ENCODE measurements around the gene MRPL37.
A peak's percentile ranks its signal among the peaks of the same experiment; 100 is the strongest.

DNA sequence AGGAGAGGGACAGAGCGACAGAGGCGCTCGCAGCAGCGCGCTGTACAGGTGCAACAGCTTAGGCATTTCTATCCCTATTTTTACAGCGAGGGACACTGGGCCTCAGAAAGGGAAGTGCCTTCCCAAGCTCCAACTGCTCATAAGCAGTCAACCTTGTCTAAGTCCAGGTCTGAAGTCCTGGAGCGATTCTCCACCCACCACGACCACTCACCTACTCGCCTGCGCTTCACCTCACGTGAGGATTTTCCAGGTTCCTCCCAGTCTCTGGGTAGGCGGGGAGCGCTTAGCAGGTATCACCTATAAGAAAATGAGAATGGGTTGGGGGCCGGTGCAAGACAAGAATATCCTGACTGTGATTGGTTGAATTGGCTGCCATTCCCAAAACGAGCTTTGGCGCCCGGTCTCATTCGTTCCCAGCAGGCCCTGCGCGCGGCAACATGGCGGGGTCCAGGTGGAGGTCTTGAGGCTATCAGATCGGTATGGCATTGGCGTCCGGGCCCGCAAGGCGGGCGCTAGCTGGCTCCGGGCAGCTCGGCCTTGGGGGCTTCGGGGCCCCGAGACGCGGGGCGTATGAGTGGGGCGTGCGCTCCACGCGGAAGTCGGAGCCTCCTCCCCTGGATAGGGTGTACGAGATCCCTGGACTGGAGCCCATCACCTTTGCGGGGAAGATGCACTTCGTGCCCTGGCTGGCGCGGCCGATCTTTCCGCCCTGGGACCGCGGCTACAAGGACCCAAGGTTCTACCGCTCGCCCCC, at the start of gene MRPL37, which contains the start of gene CYB5RL:
- TF ChIP-seq, protein P1, sequence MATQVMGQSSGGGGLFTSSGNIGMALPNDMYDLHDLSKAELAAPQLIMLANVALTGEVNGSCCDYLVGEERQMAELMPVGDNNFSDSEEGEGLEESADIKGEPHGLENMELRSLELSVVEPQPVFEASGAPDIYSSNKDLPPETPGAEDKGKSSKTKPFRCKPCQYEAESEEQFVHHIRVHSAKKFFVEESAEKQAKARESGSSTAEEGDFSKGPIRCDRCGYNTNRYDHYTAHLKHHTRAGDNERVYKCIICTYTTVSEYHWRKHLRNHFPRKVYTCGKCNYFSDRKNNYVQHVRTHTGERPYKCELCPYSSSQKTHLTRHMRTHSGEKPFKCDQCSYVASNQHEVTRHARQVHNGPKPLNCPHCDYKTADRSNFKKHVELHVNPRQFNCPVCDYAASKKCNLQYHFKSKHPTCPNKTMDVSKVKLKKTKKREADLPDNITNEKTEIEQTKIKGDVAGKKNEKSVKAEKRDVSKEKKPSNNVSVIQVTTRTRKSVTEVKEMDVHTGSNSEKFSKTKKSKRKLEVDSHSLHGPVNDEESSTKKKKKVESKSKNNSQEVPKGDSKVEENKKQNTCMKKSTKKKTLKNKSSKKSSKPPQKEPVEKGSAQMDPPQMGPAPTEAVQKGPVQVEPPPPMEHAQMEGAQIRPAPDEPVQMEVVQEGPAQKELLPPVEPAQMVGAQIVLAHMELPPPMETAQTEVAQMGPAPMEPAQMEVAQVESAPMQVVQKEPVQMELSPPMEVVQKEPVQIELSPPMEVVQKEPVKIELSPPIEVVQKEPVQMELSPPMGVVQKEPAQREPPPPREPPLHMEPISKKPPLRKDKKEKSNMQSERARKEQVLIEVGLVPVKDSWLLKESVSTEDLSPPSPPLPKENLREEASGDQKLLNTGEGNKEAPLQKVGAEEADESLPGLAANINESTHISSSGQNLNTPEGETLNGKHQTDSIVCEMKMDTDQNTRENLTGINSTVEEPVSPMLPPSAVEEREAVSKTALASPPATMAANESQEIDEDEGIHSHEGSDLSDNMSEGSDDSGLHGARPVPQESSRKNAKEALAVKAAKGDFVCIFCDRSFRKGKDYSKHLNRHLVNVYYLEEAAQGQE (IDR thresholded peaks at IDR 0.05; ENCODE audit: insufficient read depth in 1 of 2, low read depth in 2 of 2, low read length in 2 of 2) = 0 out of 4 replicates have a peak, but pooled peaks of 1 of the 2 experiments have one; percentile 32
- TF ChIP-seq SIN3A (IDR thresholded peaks at IDR 0.05; ENCODE audit: borderline replicate concordance, insufficient read depth, low read length) (no peak), POLR2AphosphoS5 (IDR thresholded peaks at IDR 0.05; ENCODE audit: low read depth, low read length) (peak; percentile 92), TAF1 (IDR thresholded peaks at IDR 0.05; ENCODE audit: borderline replicate concordance, insufficient read depth, low read length) (peak; percentile 91)

Measured in PFSK-1 (cell line).